Measurements from ENCODE around the gene RTTN.

The RTTN gene

GRCh38 chr18:70069965-70070364, 135.5 kb downstream of the RTTN start:
- no peak for DNase-seq

GRCh38 chr18:70069382-70069781, 136.1 kb downstream of the RTTN start:
- DNase-seq = no peak

GRCh38 chr18:70068981-70069380, 136.5 kb downstream of the RTTN start:
- no peak for DNase-seq

GRCh38 chr18:70059684-70060083, 145.8 kb downstream of the RTTN start:
- DNase-seq = no peak

- DNase-seq = no peak
Observed at GRCh38 chr18:70058916-70059315, 146.6 kb downstream of the RTTN start.

GRCh38 chr18:70047931-70048603, 157.4 kb downstream of the RTTN start:
- DNase-seq = no peak

- no peak for DNase-seq
Observed at GRCh38 chr18:70046796-70047195, 158.7 kb downstream of the RTTN start.

GRCh38 chr18:70046207-70046606, 159.3 kb downstream of the RTTN start:
- no peak for DNase-seq

- DNase-seq = no peak
Observed at GRCh38 chr18:70044632-70045031, 160.9 kb downstream of the RTTN start.

GRCh38 chr18:70041459-70042050, 163.9 kb downstream of the RTTN start:
- DNase-seq = no peak

GRCh38 chr18:70039186-70039585, 166.3 kb downstream of the RTTN start:
- no peak for DNase-seq

- no peak for DNase-seq
Observed at GRCh38 chr18:70037431-70038061, 167.9 kb downstream of the RTTN start.

GRCh38 chr18:70036771-70037347, 168.6 kb downstream of the RTTN start:
- no peak for DNase-seq

- no peak for DNase-seq
Observed at GRCh38 chr18:70036168-70036567, 169.3 kb downstream of the RTTN start.

- DNase-seq = no peak
Observed at GRCh38 chr18:70031221-70031620, 174.3 kb downstream of the RTTN start.

- no peak for DNase-seq
Observed at GRCh38 chr18:70030728-70031127, 174.8 kb downstream of the RTTN start.

- DNase-seq = no peak
Observed at GRCh38 chr18:70029163-70029562, 176.3 kb downstream of the RTTN start.

- DNase-seq = no peak
Observed at GRCh38 chr18:70028734-70029133, 176.8 kb downstream of the RTTN start.

- DNase-seq = no peak
Observed at GRCh38 chr18:70028084-70028483, 177.4 kb downstream of the RTTN start.

- no peak for DNase-seq
Observed at GRCh38 chr18:70025580-70025979, 179.9 kb downstream of the RTTN start.

- DNase-seq = no peak
Observed at GRCh38 chr18:70024829-70025228, 180.7 kb downstream of the RTTN start.

- DNase-seq = no peak
Observed at GRCh38 chr18:70024093-70024492, 181.4 kb downstream of the RTTN start.

GRCh38 chr18:70022636-70023035, 182.9 kb downstream of the RTTN start:
- no peak for DNase-seq

- DNase-seq = no peak
Observed at GRCh38 chr18:70021498-70021897, 184.0 kb downstream of the RTTN start.
